NCI-H526 treated with DMSO at 0.1 percent for 48 hours (cell line): ENCODE results near the gene PLCL1.
"Not testable (repeated sequence)": the region's sequence is repeated elsewhere in the genome, so short reads cannot be mapped to it uniquely, and the experiment has no call there.

ENCODE experiments used
- DNase-seq: peaks from one replicate; lab custom pipeline; 2025; lab: John Stamatoyannopoulos, UW

Gene PLCL1

GRCh38 chr2:198000417-198000816 lies 196.0 kb downstream of the PLCL1 start:
- DNase-seq = no peak

- no peak for DNase-seq
These were observed 199.8 kb downstream of the PLCL1 start for GRCh38 chr2:198004173-198004572.

GRCh38 chr2:198004921-198005829 lies 200.8 kb downstream of the PLCL1 start:
- no peak for DNase-seq

- DNase-seq = no peak
These were observed 202.3 kb downstream of the PLCL1 start for GRCh38 chr2:198006733-198007132.

GRCh38 chr2:198008230-198008629 lies 203.8 kb downstream of the PLCL1 start:
- DNase-seq = no peak

GRCh38 chr2:198012025-198012424 lies 207.6 kb downstream of the PLCL1 start:
- DNase-seq = no peak

- DNase-seq = no peak
These were observed 211.8 kb downstream of the PLCL1 start for GRCh38 chr2:198016243-198016642.

GRCh38 chr2:198017068-198017467 lies 212.7 kb downstream of the PLCL1 start:
- DNase-seq = no peak

GRCh38 chr2:198028955-198029354 lies 224.6 kb downstream of the PLCL1 start:
- DNase-seq = no peak

GRCh38 chr2:198029576-198029975 lies 225.2 kb downstream of the PLCL1 start:
- DNase-seq = not testable (repeated sequence)

- no peak for DNase-seq
These were observed 229.2 kb downstream of the PLCL1 start for GRCh38 chr2:198033626-198034025.

GRCh38 chr2:198036029-198036879 lies 231.9 kb downstream of the PLCL1 start:
- DNase-seq = no peak

GRCh38 chr2:198040835-198041234 lies 236.4 kb downstream of the PLCL1 start:
- DNase-seq = no peak

- no peak for DNase-seq
These were observed 237.8 kb downstream of the PLCL1 start for GRCh38 chr2:198042189-198042588.

GRCh38 chr2:198044777-198045176 lies 240.4 kb downstream of the PLCL1 start:
- no peak for DNase-seq

GRCh38 chr2:198045227-198045626 lies 240.8 kb downstream of the PLCL1 start:
- no peak for DNase-seq

- DNase-seq = no peak
These were observed 248.3 kb downstream of the PLCL1 start for GRCh38 chr2:198052741-198053140.

- DNase-seq = no peak
These were observed 248.8 kb downstream of the PLCL1 start for GRCh38 chr2:198053148-198053547.

- no peak for DNase-seq
These were observed 249.4 kb downstream of the PLCL1 start for GRCh38 chr2:198053776-198054175.

- no peak for DNase-seq
These were observed 249.9 kb downstream of the PLCL1 start for GRCh38 chr2:198054299-198054698.

GRCh38 chr2:198055716-198056115 lies 251.3 kb downstream of the PLCL1 start:
- no peak for DNase-seq

- DNase-seq = no peak
These were observed 252.4 kb downstream of the PLCL1 start for GRCh38 chr2:198056836-198057235.

GRCh38 chr2:198059800-198060199 lies 255.4 kb downstream of the PLCL1 start:
- DNase-seq = no peak
